WTC11 (cell line): ENCODE data around the gene EMC8. TPM values are rescaled to one million over a fixed set of nuclear protein-coding genes. Genes with fewer than 3 reads are reported as not detected.

Source experiments
- ATAC-seq: fragments of 200-7000 bp; cut with Tn5 transposase; 2 replicates; pipeline ENCODE4 v1.10.0; 2021; ENCODE audit warnings: mild to moderate bottlenecking, moderate library complexity
- CTCF ChIA-PET: fragments of 300-600 bp; sonication (Branson Sonifier 250); formaldehyde crosslinking; loops from one replicate; lab custom pipeline; 2021; ENCODE audit warnings: antibody characterized with exemption; lab: Charles Lee
- POLR2A ChIA-PET: fragments of 350-600 bp; sonication (Branson Sonifier 250); formaldehyde crosslinking; loops from one replicate; lab custom pipeline; 2021; ENCODE audit warnings: antibody characterized with exemption; lab: Charles Lee
- DNase-seq: peaks from one replicate; pipeline ENCODE4 v3.0.0; 2021; ENCODE audit warnings: low spot score
- H3K27ac Mint-ChIP-seq: 2 replicates; pipeline ENCODE4 v1.8.0; 2021; ENCODE audit warnings: mixed read lengths
- H3K27me3 Mint-ChIP-seq: 2 replicates; pipeline ENCODE4 v1.8.0; 2021; ENCODE audit warnings: low read depth, mild to moderate bottlenecking, moderate library complexity, mixed read lengths
- H3K36me3 Mint-ChIP-seq: 2 replicates; pipeline ENCODE4 v1.8.0; 2021; ENCODE audit warnings: mixed read lengths
- H3K4me1 Mint-ChIP-seq: 2 replicates; pipeline ENCODE4 v1.8.0; 2022; ENCODE audit warnings: mixed read lengths
- H3K4me3 Mint-ChIP-seq: 2 replicates; pipeline ENCODE4 v1.8.0; 2021; ENCODE audit warnings: mild to moderate bottlenecking, moderate library complexity, mixed read lengths
- H3K9me3 Mint-ChIP-seq: 2 replicates; pipeline ENCODE4 v1.8.0; 2021; ENCODE audit warnings: mixed read lengths
- CREB1 ChIP-seq: sonication (generic); formaldehyde crosslinking; IDR thresholded peaks from 2 replicates; pipeline ENCODE4 v1.8.0; 2023; ENCODE audit warnings: mild to moderate bottlenecking, missing genetic modification reagents
- CREM ChIP-seq: sonication (generic); formaldehyde crosslinking; IDR thresholded peaks from 2 replicates; pipeline ENCODE4 v1.8.1; 2022; ENCODE audit warnings: mild to moderate bottlenecking, missing genetic modification reagents, moderate library complexity
- E2F5 ChIP-seq: sonication (generic); formaldehyde crosslinking; IDR thresholded peaks from 2 replicates; pipeline ENCODE4 v1.8.1; 2022; ENCODE audit warnings: mild to moderate bottlenecking, moderate library complexity, missing genetic modification reagents
- GABPB1 ChIP-seq: sonication (generic); formaldehyde crosslinking; IDR thresholded peaks from 2 replicates; pipeline ENCODE4 v1.8.1; 2023; ENCODE audit warnings: mild to moderate bottlenecking, missing genetic modification reagents
- GTF2I ChIP-seq: fragments of 250-450 bp; sonication (Bioruptor Pico); conservative IDR thresholded peaks from 2 replicates; pipeline ENCODE4 v1.4.0; 2021; ENCODE audit warnings: mild to moderate bottlenecking
- IRF1 ChIP-seq: sonication (generic); formaldehyde crosslinking; IDR thresholded peaks from 2 replicates; pipeline ENCODE4 v1.8.0; 2023; ENCODE audit warnings: missing genetic modification reagents
- MXD4 ChIP-seq: fragments of 250-450 bp; sonication (Bioruptor Pico); IDR thresholded peaks from 2 replicates; pipeline ENCODE4 v1.8.0; 2021; ENCODE audit warnings: mild to moderate bottlenecking, moderate library complexity, borderline replicate concordance
- OVOL2 ChIP-seq: fragments of 250-450 bp; sonication (Bioruptor Pico); IDR thresholded peaks from 2 replicates; pipeline ENCODE4 v1.9.0; 2021; ENCODE audit warnings: mild to moderate bottlenecking, borderline replicate concordance
- PRRX2 ChIP-seq: fragments of 250-450 bp; sonication (Bioruptor Pico); IDR thresholded peaks from 2 replicates; pipeline ENCODE4 v1.8.0; 2021; ENCODE audit warnings: mild to moderate bottlenecking
- RORB ChIP-seq: fragments of 250-450 bp; sonication (Bioruptor Pico); IDR thresholded peaks from 2 replicates; pipeline ENCODE4 v1.9.0; 2021; ENCODE audit warnings: mild to moderate bottlenecking
- SP1 ChIP-seq: sonication (generic); formaldehyde crosslinking; conservative IDR thresholded peaks from 2 replicates; pipeline ENCODE4 v1.8.1; 2022; ENCODE audit warnings: missing genetic modification reagents
- ZBTB43 ChIP-seq: sonication (generic); formaldehyde crosslinking; IDR thresholded peaks from 2 replicates; pipeline ENCODE4 v1.8.1; 2023; ENCODE audit warnings: mild to moderate bottlenecking, missing genetic modification reagents
- total RNA-seq: library from RNA; stranded (reverse); gene quantifications from 3 replicates; pipeline ENCODE4 v1.2.3, GENCODE V29; 2021
- TF ChIP-seq, protein P1 (sequence below): sonication (generic); formaldehyde crosslinking; conservative IDR thresholded peaks from 2 replicates; pipeline ENCODE4 v1.8.1; 2022; ENCODE audit warnings: mild to moderate bottlenecking, missing genetic modification reagents
- TF ChIP-seq, protein P2 (sequence below): sonication (generic); formaldehyde crosslinking; IDR thresholded peaks from 2 replicates; pipeline ENCODE4 v1.8.0; 2022; ENCODE audit warnings: missing genetic modification reagents
- TF ChIP-seq, protein P3 (sequence below): fragments of 250-450 bp; sonication (Bioruptor Pico); conservative IDR thresholded peaks from 2 replicates; pipeline ENCODE4 v1.9.0; 2021; ENCODE audit warnings: mild to moderate bottlenecking
- TF ChIP-seq, protein P4 (sequence below): sonication (generic); formaldehyde crosslinking; IDR thresholded peaks from 2 replicates; pipeline ENCODE4 v1.8.1; 2022; ENCODE audit warnings: mild to moderate bottlenecking, missing genetic modification reagents, moderate library complexity, borderline replicate concordance

EMC8 gene
- total RNA-seq, 1 experiment from 2014 or later: 55.2 TPM

DNA sequence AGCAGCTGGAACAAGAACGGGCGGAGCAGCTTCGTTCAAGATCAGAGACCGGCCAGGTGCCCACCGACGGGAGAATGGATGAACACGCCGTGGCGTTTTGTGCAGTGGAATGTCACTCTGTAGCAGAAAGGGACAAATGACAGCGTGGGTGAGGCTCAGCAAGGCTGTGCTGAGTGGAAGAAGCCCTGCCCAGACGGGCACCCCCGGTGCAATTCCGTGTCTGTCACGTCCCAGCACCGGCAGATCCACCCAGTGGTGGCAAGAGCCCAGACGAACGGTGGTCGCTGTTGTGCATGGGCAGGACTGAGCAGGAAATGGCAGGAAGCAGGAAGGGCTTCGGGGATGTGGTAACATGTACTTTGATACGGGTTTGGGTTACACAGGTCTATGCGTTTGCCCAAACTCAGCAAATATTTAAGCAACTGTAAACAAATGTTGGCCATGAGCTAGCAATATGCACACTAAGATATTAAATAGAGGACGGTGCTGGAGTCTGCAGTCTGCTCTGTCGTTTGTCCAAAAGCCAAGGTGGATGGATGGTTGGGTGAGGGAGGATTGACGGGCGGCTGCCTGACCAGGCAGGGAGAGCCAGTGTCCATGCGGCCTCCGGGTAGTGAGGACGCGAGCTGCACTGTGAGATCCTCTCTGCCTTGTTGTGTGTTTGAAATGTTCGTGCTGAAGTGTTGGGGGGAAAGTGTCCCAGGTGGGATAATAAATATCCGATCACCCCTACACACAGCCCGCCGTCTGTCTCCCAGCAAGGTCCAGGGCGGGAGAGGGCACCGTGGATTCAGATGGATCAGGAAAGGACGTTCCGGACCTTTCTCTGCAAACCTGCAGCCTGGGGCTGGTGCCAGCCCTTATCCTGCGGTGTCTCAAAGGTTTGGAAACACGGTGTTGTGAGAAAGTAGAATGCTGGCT is 48.6 kb upstream of the EMC8 start:
- TF ChIP-seq, protein P1, sequence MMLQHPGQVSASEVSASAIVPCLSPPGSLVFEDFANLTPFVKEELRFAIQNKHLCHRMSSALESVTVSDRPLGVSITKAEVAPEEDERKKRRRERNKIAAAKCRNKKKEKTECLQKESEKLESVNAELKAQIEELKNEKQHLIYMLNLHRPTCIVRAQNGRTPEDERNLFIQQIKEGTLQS (CRISPR knock-in tag): no peak
- peak; percentile 83 for TF ChIP-seq GABPB1 (CRISPR knock-in tag)
- no peak overlapping the region for H3K27ac Mint-ChIP-seq
- no peaks in the 10 kb centered on the region for H3K27me3 Mint-ChIP-seq
- H3K4me3 Mint-ChIP-seq: no peak overlapping the region
- CTCF ChIA-PET: interaction anchor here (1.2 to 2.6 kb wide), 3 partner anchors 12 to 29 kb away, joined by 4 to 13 read pairs (median 7); no protein-coding TSS in a partner anchor
- POLR2A ChIA-PET: no interaction called here
- H3K4me1 Mint-ChIP-seq: peaks cover 9% of the 10 kb centered on the region
- peaks cover 2% of the 10 kb centered on the region for H3K9me3 Mint-ChIP-seq
- ATAC-seq (no peak), DNase-seq (no peak)
- no peaks in the 10 kb centered on the region for H3K36me3 Mint-ChIP-seq

DNA sequence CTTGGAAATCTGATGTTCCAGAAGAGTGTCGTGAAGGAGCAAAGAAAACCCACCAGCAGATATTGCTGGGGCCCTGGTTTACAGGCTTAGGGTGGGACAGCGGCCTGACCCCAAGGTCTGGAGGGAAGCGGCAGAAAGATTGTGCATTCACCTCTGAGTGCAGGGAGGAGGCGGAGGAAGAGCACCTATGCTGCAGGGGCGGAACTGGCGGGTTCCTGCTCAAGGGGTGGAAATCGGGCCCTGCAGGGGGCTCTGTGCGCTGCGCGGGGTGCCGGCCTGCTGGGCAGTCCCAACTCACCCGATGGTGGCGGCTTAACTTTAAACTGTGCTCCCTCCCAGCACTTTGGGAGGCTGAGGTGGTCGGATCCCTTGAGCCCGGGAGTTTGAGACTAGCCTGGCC is 47.7 kb upstream of the EMC8 start:
- Mint-ChIP-seq H3K9me3 (peaks cover 8% of the 10 kb centered on the region), H3K27ac (no peak overlapping the region), H3K4me3 (no peak overlapping the region), H3K4me1 (peaks cover 9% of the 10 kb centered on the region), H3K36me3 (no peaks in the 10 kb centered on the region), H3K27me3 (no peaks in the 10 kb centered on the region)
- ATAC-seq (no peak), DNase-seq (no peak)
- ChIA-PET POLR2A (no interaction called here), CTCF (interaction anchor here (1.2 to 2.6 kb wide), 2 partner anchors 13 to 28 kb away, joined by 4 to 7 read pairs; no protein-coding TSS in a partner anchor)
- TF ChIP-seq, protein P2, sequence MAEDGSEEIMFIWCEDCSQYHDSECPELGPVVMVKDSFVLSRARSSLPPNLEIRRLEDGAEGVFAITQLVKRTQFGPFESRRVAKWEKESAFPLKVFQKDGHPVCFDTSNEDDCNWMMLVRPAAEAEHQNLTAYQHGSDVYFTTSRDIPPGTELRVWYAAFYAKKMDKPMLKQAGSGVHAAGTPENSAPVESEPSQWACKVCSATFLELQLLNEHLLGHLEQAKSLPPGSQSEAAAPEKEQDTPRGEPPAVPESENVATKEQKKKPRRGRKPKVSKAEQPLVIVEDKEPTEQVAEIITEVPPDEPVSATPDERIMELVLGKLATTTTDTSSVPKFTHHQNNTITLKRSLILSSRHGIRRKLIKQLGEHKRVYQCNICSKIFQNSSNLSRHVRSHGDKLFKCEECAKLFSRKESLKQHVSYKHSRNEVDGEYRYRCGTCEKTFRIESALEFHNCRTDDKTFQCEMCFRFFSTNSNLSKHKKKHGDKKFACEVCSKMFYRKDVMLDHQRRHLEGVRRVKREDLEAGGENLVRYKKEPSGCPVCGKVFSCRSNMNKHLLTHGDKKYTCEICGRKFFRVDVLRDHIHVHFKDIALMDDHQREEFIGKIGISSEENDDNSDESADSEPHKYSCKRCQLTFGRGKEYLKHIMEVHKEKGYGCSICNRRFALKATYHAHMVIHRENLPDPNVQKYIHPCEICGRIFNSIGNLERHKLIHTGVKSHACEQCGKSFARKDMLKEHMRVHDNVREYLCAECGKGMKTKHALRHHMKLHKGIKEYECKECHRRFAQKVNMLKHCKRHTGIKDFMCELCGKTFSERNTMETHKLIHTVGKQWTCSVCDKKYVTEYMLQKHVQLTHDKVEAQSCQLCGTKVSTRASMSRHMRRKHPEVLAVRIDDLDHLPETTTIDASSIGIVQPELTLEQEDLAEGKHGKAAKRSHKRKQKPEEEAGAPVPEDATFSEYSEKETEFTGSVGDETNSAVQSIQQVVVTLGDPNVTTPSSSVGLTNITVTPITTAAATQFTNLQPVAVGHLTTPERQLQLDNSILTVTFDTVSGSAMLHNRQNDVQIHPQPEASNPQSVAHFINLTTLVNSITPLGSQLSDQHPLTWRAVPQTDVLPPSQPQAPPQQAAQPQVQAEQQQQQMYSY: no peak
- no peak for TF ChIP-seq SP1 (CRISPR knock-in tag)
- TF ChIP-seq, protein P1 (CRISPR knock-in tag): no peak
- TF ChIP-seq, protein P3, sequence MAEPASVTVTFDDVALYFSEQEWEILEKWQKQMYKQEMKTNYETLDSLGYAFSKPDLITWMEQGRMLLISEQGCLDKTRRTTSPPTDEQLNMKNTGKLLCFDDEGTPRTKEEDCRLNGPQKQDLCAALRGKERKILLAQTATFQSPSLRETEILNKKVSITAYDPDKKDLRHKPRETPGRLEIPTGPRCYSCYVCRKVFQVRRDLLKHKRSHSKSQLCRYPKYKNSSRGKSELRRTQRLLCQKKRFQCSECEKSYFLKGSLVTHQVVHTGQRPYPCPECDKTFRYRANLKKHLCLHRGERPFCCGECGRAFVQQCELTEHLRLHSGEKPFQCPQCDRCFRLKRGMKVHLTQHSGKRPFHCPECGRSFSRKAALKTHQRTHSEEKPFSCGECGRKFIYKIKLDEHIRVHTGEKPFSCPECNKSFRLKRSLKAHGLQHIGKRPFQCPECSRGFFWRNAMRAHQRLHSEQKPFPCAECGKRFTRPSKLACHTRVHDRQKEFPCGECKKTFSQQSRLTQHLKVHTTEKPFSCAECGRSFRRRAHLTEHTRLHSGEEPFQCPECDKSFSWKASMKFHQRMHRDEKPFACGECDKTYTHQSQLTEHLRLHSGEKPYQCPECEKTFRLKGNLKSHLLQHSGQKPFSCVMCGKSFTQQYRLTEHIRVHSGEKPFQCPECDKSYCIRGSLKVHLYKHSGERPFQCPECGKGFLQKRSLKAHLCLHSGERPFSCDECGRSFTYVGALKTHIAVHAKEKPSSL (CRISPR knock-in tag): no peak
- TF ChIP-seq OVOL2 (CRISPR knock-in tag): no peak
- no peak for TF ChIP-seq GTF2I (CRISPR knock-in tag)

GRCh38 chr16:85846461-85846860 is 47.1 kb upstream of the EMC8 start:
- CTCF ChIA-PET: interaction anchor here (1.2 kb wide), 1 partner anchor 27 kb away, joined by 4 read pairs; no protein-coding TSS in a partner anchor
- no peak for DNase-seq
- peaks cover 8% of the 10 kb centered on the region for H3K4me1 Mint-ChIP-seq
- H3K9me3 Mint-ChIP-seq: peaks cover 8% of the 10 kb centered on the region
- no peaks in the 10 kb centered on the region for H3K27me3 Mint-ChIP-seq
- no peaks in the 10 kb centered on the region for H3K36me3 Mint-ChIP-seq
- no peak overlapping the region for H3K4me3 Mint-ChIP-seq
- no peak for ATAC-seq
- H3K27ac Mint-ChIP-seq: peak overlapping the region; percentile 25; the same call in 1 of the 2 replicates
- POLR2A ChIA-PET: no interaction called here
- TF ChIP-seq RORB (CRISPR knock-in tag): no peak
- TF ChIP-seq CREM (CRISPR knock-in tag): no peak
- no peak for TF ChIP-seq IRF1 (CRISPR knock-in tag)
- no peak for TF ChIP-seq CREB1
- TF ChIP-seq, protein P4, sequence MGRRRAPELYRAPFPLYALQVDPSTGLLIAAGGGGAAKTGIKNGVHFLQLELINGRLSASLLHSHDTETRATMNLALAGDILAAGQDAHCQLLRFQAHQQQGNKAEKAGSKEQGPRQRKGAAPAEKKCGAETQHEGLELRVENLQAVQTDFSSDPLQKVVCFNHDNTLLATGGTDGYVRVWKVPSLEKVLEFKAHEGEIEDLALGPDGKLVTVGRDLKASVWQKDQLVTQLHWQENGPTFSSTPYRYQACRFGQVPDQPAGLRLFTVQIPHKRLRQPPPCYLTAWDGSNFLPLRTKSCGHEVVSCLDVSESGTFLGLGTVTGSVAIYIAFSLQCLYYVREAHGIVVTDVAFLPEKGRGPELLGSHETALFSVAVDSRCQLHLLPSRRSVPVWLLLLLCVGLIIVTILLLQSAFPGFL (CRISPR knock-in tag): no peak
- TF ChIP-seq E2F5 (CRISPR knock-in tag): no peak
- no peak for TF ChIP-seq PRRX2
- TF ChIP-seq, protein P3 (CRISPR knock-in tag): no peak
- TF ChIP-seq ZBTB43 (CRISPR knock-in tag): no peak
- TF ChIP-seq MXD4 (CRISPR knock-in tag): no peak
